Fibroblast of villous mesenchyme (primary cell): ENCODE results near the gene IFNL4. TPM values are rescaled to one million over a fixed set of nuclear protein-coding genes. Genes with fewer than 3 reads are reported as not detected.
"Not testable (repeated sequence)": the region's sequence is repeated elsewhere in the genome, so short reads cannot be mapped to it uniquely, and the experiment has no call there.

ENCODE experiments used
- DNase-seq: peaks from one replicate; pipeline ENCODE4 v3.0.0-alpha.2; 2010; ENCODE audit warnings: low read depth
- H3K4me3 ChIP-seq: 2 replicates; pipeline ENCODE4 v1.5.1; 2011; ENCODE audit warnings: low read depth, mild to moderate bottlenecking, low read length
- CTCF ChIP-seq: IDR thresholded peaks from 2 replicates; pipeline ENCODE4 v1.5.1; 2012; ENCODE audit warnings: low read depth, mild to moderate bottlenecking, low read length; ENCODE audit not compliant: insufficient read depth
- total RNA-seq: library from RNA; depleted of rRNA; stranded (reverse); fragments of >200 nt; gene quantifications from 2 replicates; pipeline ENCODE4 v1.2.3, GENCODE V29; 2012

IFNL4 gene
- total RNA-seq, 1 donor: not detected

GRCh38 chr19:39277598-39277997 lies 28.9 kb upstream of the IFNL4 start:
- TF ChIP-seq CTCF: no peak
- peak; percentile 26 for DNase-seq

DNA sequence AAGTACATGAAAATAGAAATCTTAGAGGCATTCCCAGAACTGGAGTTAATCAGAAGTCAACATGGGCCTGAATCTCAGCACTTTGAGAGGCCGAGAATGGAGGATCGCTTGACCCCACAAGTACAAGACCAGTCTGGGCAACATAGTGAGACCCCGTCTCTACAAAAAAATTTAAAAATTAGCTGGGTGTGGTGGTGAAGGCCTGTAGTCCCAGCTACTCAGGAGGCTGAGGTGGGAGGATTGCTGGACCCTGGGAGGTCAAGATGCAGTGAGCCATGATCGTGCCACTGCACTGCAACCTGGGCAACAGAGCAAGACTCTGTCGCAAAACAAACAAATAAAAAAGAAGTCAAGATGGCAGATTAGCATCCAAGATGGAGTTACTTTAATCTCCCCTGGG lies 28.1 kb upstream of the IFNL4 start:
- DNase-seq: no peak
- no peak for TF ChIP-seq CTCF
- no peak overlapping the region for H3K4me3 ChIP-seq

More at GRCh38 chr19:39277598-39277997, 28.9 kb upstream of the IFNL4 start:
- H3K4me3 ChIP-seq: no peak overlapping the region

- no peak for TF ChIP-seq CTCF
These were observed 26.9 kb upstream of the IFNL4 start for GRCh38 chr19:39275578-39275977.

DNA sequence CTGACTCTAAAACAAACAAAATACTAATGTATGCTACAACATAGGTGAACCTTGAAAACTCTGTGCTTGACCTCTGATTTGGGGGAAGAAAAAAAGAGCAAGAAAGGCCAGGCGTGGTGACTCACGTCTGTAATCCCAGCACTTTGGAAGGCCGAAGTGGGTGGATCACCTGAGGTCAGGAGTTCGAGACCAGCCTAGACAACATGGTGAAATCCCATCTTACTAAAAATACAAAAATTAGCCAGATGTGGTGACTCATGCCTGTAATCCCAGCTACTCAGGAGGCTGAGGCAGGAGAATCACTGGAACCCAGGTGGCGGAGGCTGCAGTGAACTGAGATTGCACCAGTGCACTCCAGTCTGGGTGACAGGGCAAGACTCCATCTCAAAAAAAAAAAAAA lies 25.2 kb upstream of the IFNL4 start:
- H3K4me3 ChIP-seq, DNase-seq: not testable (repeated sequence)

More at GRCh38 chr19:39275578-39275977, 26.9 kb upstream of the IFNL4 start:
- H3K4me3 ChIP-seq: no peak overlapping the region
- DNase-seq: no peak

GRCh38 chr19:39270036-39270871 lies 21.6 kb upstream of the IFNL4 start:
- peak; percentile 17 for DNase-seq
- H3K4me3 ChIP-seq: no peak overlapping the region

GRCh38 chr19:39269369-39269768 lies 20.7 kb upstream of the IFNL4 start:
- H3K4me3 ChIP-seq, DNase-seq: not testable (repeated sequence)

More at GRCh38 chr19:39270036-39270871, 21.6 kb upstream of the IFNL4 start:
- no peak for TF ChIP-seq CTCF

DNA sequence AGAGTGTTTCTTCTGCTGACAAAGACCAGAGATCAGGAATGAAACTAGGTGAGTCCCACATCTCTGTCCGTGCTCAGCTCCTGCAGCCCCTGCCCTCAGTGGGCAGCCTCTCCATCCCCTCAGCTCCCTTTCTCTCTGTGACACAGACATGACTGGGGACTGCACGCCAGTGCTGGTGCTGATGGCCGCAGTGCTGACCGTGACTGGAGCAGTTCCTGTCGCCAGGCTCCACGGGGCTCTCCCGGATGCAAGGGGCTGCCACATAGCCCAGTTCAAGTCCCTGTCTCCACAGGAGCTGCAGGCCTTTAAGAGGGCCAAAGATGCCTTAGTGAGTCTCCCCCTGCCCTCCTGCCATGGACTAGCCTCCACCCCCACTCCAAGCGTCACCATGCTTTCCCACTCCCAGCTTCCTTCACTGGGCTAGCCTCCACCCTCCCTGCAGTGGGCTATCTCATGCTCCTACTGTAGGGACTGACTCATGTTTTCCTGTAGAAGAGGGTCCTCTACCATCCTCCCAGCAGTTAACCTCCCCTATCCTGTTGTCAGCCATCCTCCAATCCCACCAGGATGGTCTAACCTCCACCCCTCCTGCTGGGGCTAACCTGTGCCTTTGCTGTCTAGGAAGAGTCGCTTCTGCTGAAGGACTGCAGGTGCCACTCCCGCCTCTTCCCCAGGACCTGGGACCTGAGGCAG lies 20.0 kb upstream of the IFNL4 start:
- not testable (repeated sequence) for DNase-seq, H3K4me3 ChIP-seq

DNA sequence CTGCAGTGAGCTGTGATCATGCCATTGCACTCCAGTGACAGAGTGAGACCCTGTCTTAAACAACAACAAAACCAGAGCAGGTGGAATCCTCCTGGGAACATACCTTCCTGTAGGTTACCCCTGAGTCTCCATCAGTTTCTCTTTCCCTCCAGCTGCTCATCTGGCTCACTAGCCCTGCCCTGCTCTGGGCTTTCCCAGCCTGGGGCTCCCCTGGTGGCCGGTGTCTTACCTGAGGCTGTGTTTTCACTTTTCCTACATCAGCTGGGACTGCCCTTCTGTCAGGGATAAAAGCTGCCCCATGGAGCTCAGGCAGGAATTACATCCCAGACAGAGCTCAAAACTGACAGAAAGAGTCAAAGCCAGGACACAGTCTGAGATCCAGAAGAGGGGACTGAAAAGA lies 19.4 kb upstream of the IFNL4 start, which contains the start of gene IFNL2:
Gene IFNL2, plus strand, starts transcription at position 312 of the 400 bp plus-strand sequence. CDS start 173 bp downstream, outside the sequence.
- H3K4me3 ChIP-seq, DNase-seq: not testable (repeated sequence)
